ENCODE measurements around the gene OR2AJ1. TPM values are rescaled to one million over a fixed set of nuclear protein-coding genes. Genes with fewer than 3 reads are reported as not detected.

The OR2AJ1 gene
- total RNA-seq, 1 donor from 2014 or later = not detected

- H3K9me3 Mint-ChIP-seq = peaks cover 4% of the 10 kb centered on the region
- no peaks in the 10 kb centered on the region for H3K4me1 ChIP-seq
Measured at GRCh38 chr1:247962911-247963588, 38.4 kb downstream of the OR2AJ1 start.

DNA sequence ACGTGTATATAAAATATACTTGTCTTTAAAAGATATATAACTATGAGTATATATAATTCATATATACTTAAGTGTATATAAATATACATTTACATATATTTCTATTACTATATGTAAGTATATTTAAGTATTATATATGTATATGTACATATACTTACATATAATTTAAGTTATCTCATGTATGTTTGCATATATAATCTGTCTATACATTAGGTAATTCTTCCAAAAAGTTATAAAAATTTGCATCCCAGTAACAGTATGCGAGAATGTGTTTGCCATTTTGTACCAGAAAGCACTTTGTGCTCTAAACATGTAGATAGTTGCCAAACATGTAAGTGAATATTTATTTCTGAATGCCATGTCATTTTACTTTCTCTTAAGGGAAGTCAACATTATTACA is 40.2 kb downstream of the OR2AJ1 start, which contains the start of gene OR2AK2:
OR2AK2 (plus strand) TSS at position 301 of the 400 bp plus-strand sequence. CDS start 144 bp downstream, outside the sequence.
- TF ChIP-seq EZH2 (IDR thresholded peaks at IDR 0.05) (no peak), CTCF (IDR thresholded peaks at IDR 0.05) (no peak), EZH2phosphoT487 (IDR thresholded peaks at IDR 0.05) (no peak)
- Histone ChIP-seq H3K9ac (no peak within 1 kb of the TSS), H3K4me1 (no peaks in the 10 kb centered on the region), H3K79me2 (ENCODE audit: low read depth) (no peaks in the 10 kb centered on the region), H2AFZ (replicated peaks) (no peak within 1 kb of the TSS), H3K4me3 (no peak within 1 kb of the TSS), H3K36me3 (no peaks in the 10 kb centered on the region), H3K9me3 (ENCODE audit: low read depth) (peaks cover 16% of the 10 kb centered on the region), H3K4me2 (no peak within 1 kb of the TSS), H3K27me3 (no peaks in the 10 kb centered on the region), H3F3A (ENCODE audit: low read depth) (no peaks in the 10 kb centered on the region), H3K27ac (no peak within 1 kb of the TSS), H4K20me1 (ENCODE audit: low read depth) (no peaks in the 10 kb centered on the region)
- Mint-ChIP-seq H3K4me1 (no peaks in the 10 kb centered on the region), H3K36me3 (no peaks in the 10 kb centered on the region), H3K9me3 (peaks cover 2% of the 10 kb centered on the region), H3K4me3 (no peak within 1 kb of the TSS), H3K27me3 (ENCODE audit: insufficient read depth, low read depth) (no peaks in the 10 kb centered on the region), H3K27ac (no peak within 1 kb of the TSS)
- no peak for DNase-seq (ENCODE audit: low spot score)

More at GRCh38 chr1:247962911-247963588, 38.4 kb downstream of the OR2AJ1 start:
- Histone ChIP-seq H3K36me3 (no peaks in the 10 kb centered on the region), H3F3A (ENCODE audit: low read depth) (no peaks in the 10 kb centered on the region), H3K9me3 (ENCODE audit: low read depth) (peaks cover 7% of the 10 kb centered on the region), H3K4me3 (no peak overlapping the region), H4K20me1 (ENCODE audit: low read depth) (no peaks in the 10 kb centered on the region), H3K4me2 (no peak overlapping the region), H3K27me3 (no peaks in the 10 kb centered on the region), H2AFZ (replicated peaks) (no peak overlapping the region), H3K27ac (no peak overlapping the region), H3K9ac (no peak overlapping the region), H3K79me2 (ENCODE audit: low read depth) (no peaks in the 10 kb centered on the region)
- no peak overlapping the region for H3K27ac Mint-ChIP-seq
- H3K4me3 Mint-ChIP-seq = no peak overlapping the region
- TF ChIP-seq EZH2 (IDR thresholded peaks at IDR 0.05) = no peak
- no peak for TF ChIP-seq EZH2phosphoT487 (IDR thresholded peaks at IDR 0.05)
- no peak for TF ChIP-seq CTCF (IDR thresholded peaks at IDR 0.05)
- no peaks in the 10 kb centered on the region for H3K4me1 Mint-ChIP-seq
- no peaks in the 10 kb centered on the region for H3K27me3 Mint-ChIP-seq (ENCODE audit: insufficient read depth, low read depth)
- DNase-seq (ENCODE audit: low spot score) = no peak
- H3K36me3 Mint-ChIP-seq = no peaks in the 10 kb centered on the region

DNA sequence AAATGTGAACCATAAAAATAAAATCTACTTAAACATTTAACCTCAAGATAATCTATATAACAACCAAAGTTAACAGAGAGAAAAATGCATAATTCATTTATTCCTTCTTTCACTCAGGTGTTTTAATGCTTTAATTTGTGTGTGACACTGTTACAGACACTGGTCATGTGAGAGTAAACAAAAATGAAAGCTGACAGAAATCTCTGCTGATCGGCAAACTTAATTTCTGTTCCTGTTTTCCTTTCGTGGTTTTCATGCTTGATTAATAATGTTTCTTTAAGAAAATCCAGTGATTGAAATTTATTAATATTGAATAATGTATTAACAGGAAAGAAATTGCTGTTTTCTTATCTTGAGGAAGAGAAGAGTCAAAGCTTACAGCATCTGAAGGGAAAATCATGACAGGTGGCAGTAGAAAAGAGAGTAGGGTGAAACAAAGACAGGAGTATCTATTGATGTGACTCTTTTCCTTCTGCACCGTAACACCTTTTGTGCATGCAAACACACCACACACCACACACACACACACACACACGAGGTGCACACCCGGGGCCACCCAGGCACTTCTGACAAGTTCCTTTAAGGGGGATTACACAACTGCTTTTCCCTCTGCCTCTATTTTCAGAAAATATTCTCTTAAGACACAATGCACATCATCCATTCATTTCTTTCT is 42.0 kb downstream of the OR2AJ1 start:
- H3K4me3 ChIP-seq = no peak overlapping the region
- no peaks in the 10 kb centered on the region for H3K27me3 ChIP-seq
- no peaks in the 10 kb centered on the region for H3K36me3 Mint-ChIP-seq
- H3K27me3 Mint-ChIP-seq (ENCODE audit: insufficient read depth, low read depth) = no peaks in the 10 kb centered on the region
- H3K27ac Mint-ChIP-seq = no peak overlapping the region
- H2AFZ ChIP-seq (replicated peaks) = no peak overlapping the region
- no peak overlapping the region for H3K4me3 Mint-ChIP-seq
- peaks cover 2% of the 10 kb centered on the region for H3K9me3 Mint-ChIP-seq
- no peaks in the 10 kb centered on the region for H4K20me1 ChIP-seq (ENCODE audit: low read depth)
- no peak overlapping the region for H3K4me2 ChIP-seq
- peaks cover 21% of the 10 kb centered on the region for H3K9me3 ChIP-seq (ENCODE audit: low read depth)
- H3K27ac ChIP-seq = no peak overlapping the region
- no peaks in the 10 kb centered on the region for H3F3A ChIP-seq (ENCODE audit: low read depth)
- TF ChIP-seq EZH2phosphoT487 (IDR thresholded peaks at IDR 0.05) = no peak
- no peak for TF ChIP-seq EZH2 (IDR thresholded peaks at IDR 0.05)
- no peak for TF ChIP-seq CTCF (IDR thresholded peaks at IDR 0.05)
- no peaks in the 10 kb centered on the region for H3K79me2 ChIP-seq (ENCODE audit: low read depth)
- H3K36me3 ChIP-seq = no peaks in the 10 kb centered on the region
- H3K9ac ChIP-seq = no peak overlapping the region
- DNase-seq (ENCODE audit: low spot score) = no peak
- no peaks in the 10 kb centered on the region for H3K4me1 Mint-ChIP-seq
- no peaks in the 10 kb centered on the region for H3K4me1 ChIP-seq

Other genes starting within 250 kb of the OR2AJ1 start
- gene OR13G1, start 245.2 kb upstream of the OR2AJ1 start, total RNA-seq (ENCODE audit: low replicate concordance) = not detected in 2 replicates
- gene OR6F1, start 208.2 kb upstream of the OR2AJ1 start, total RNA-seq (ENCODE audit: low replicate concordance) = not detected in 2 replicates
- gene OR14K1, start 186.3 kb upstream of the OR2AJ1 start, total RNA-seq (ENCODE audit: low replicate concordance) = not detected in 2 replicates
- not detected in 2 replicates for gene OR14A2, start 176.7 kb upstream of the OR2AJ1 start, total RNA-seq (ENCODE audit: low replicate concordance)
- gene OR1C1, start 164.3 kb upstream of the OR2AJ1 start, total RNA-seq (ENCODE audit: low replicate concordance) = not detected in 2 replicates
- gene OR14A16, start 100.8 kb upstream of the OR2AJ1 start, total RNA-seq (ENCODE audit: low replicate concordance) = not detected in 2 replicates
- gene OR11L1, start 83.0 kb upstream of the OR2AJ1 start, total RNA-seq (ENCODE audit: low replicate concordance) = not detected in 2 replicates
- gene TRIM58, start 67.7 kb upstream of the OR2AJ1 start, total RNA-seq (ENCODE audit: low replicate concordance) = 0.09 and 0.26 TPM in 2 replicates
- gene OR2W3, start 29.3 kb upstream of the OR2AJ1 start, total RNA-seq (ENCODE audit: low replicate concordance) = not detected in 2 replicates
- gene OR2T8, start 4.6 kb upstream of the OR2AJ1 start, total RNA-seq (ENCODE audit: low replicate concordance) = not detected in 2 replicates
- gene OR2L8, start 24.0 kb downstream of the OR2AJ1 start, total RNA-seq (ENCODE audit: low replicate concordance) = not detected in 2 replicates
- gene OR2AK2, start 40.3 kb downstream of the OR2AJ1 start, total RNA-seq (ENCODE audit: low replicate concordance) = not detected in 2 replicates
- gene OR2L5, start 88.8 kb downstream of the OR2AJ1 start, total RNA-seq (ENCODE audit: low replicate concordance) = not detected in 2 replicates
- not detected in 2 replicates for gene OR2L2, start 105.2 kb downstream of the OR2AJ1 start, total RNA-seq (ENCODE audit: low replicate concordance)
- gene OR2L3, start 121.9 kb downstream of the OR2AJ1 start, total RNA-seq (ENCODE audit: low replicate concordance) = not detected in 2 replicates
- not detected in 2 replicates for gene OR2L13, start 170.3 kb downstream of the OR2AJ1 start, total RNA-seq (ENCODE audit: low replicate concordance)
- gene OR2M5, start 220.3 kb downstream of the OR2AJ1 start, total RNA-seq (ENCODE audit: low replicate concordance) = not detected in 2 replicates
- not detected in 2 replicates for gene OR2M2, start 249.9 kb downstream of the OR2AJ1 start, total RNA-seq (ENCODE audit: low replicate concordance)